ENCODE results near the gene NEK8. TPM values are rescaled to one million over a fixed set of nuclear protein-coding genes. Genes with fewer than 3 reads are reported as not detected.

Gene NEK8
- total and polyA plus RNA-seq, 7 donors, result 0.21 to 1.5 (median 0.80) TPM

DNA sequence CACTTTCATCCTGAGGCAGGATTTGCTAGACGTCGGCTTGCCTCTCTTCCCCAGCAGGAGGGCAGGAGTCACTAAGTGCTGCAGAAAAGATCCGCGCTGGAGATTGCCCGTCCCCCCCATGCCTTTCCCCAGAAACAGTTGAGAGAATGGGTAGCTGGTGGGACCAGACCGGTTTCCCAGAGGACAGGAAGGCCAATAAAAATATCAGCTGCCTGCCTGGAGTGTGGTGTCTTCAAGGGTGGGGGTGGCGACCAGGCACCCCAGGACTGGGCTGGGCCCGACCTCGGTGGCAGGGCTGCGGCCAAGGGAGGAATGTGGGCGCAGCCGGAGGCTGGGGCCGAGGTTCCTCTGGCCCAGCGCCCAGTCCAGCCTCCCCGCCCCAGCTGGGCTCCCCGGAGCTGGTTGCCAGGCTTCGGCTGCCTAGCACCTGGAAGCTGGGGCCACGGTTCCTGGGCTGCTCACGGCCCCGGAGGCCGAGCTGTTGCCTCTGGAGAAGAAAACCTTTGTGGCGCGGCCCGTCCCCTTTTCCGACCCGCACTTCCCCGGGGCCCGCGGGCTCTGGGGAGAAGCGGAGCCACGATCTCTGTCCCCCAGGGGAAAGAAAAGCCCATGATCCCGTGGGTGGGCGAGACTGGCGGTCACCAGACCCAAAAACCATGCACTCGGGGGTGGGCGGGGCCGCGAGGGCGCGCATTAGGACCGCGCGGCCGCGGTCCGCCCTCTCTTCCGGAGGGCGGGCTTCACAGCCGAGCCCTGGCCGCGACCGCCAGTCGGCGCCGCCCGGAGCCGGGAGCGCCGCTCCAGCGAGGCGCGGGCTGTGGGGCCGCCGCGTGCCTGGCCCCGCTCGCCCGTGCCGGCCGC, 14.9 kb downstream of the NEK8 start, which contains the start of gene TRAF4:
TRAF4 (plus strand) TSS at position 769 of the 861 bp plus-strand sequence. CDS start 102 bp downstream, outside the sequence.
- intact Hi-C loops (cut with DNase I), result loop anchor here in 1 of 2 donors (2.0 kb wide), 1 partner anchor 15 kb away; the partner anchor contains the start of gene NEK8
- H3K9me3 ChIP-seq, result no peaks in the 10 kb centered on the region
- peak; percentile 82 to 84 for DNase-seq
- peaks cover 28% of the 10 kb centered on the region for H3K4me1 ChIP-seq
- TF ChIP-seq, protein P1, sequence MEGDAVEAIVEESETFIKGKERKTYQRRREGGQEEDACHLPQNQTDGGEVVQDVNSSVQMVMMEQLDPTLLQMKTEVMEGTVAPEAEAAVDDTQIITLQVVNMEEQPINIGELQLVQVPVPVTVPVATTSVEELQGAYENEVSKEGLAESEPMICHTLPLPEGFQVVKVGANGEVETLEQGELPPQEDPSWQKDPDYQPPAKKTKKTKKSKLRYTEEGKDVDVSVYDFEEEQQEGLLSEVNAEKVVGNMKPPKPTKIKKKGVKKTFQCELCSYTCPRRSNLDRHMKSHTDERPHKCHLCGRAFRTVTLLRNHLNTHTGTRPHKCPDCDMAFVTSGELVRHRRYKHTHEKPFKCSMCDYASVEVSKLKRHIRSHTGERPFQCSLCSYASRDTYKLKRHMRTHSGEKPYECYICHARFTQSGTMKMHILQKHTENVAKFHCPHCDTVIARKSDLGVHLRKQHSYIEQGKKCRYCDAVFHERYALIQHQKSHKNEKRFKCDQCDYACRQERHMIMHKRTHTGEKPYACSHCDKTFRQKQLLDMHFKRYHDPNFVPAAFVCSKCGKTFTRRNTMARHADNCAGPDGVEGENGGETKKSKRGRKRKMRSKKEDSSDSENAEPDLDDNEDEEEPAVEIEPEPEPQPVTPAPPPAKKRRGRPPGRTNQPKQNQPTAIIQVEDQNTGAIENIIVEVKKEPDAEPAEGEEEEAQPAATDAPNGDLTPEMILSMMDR (IDR thresholded peaks at IDR 0.05), result peak; percentile 31
- WGBS, 3 donors, result 1 to 3% (median 1%) methylated on average over 35 to 70 of the region's 70 CpGs
- H3K36me3 ChIP-seq (ENCODE audit: insufficient read depth in 1 of 2, low read depth in 1 of 2), result peaks cover 0 to 8% of the 10 kb centered on the region in 2 donors
- H3K27ac ChIP-seq, result peak within 1 kb of the TSS; percentile 78
- peak; percentile 86 to 91 (median 88) for ATAC-seq
- peak within 1 kb of the TSS; percentile 79 for H3K4me3 ChIP-seq
- H3K27me3 ChIP-seq (ENCODE audit: insufficient read depth in 3 of 3, low read length in 2 of 3), result no peaks in the 10 kb centered on the region

DNA sequence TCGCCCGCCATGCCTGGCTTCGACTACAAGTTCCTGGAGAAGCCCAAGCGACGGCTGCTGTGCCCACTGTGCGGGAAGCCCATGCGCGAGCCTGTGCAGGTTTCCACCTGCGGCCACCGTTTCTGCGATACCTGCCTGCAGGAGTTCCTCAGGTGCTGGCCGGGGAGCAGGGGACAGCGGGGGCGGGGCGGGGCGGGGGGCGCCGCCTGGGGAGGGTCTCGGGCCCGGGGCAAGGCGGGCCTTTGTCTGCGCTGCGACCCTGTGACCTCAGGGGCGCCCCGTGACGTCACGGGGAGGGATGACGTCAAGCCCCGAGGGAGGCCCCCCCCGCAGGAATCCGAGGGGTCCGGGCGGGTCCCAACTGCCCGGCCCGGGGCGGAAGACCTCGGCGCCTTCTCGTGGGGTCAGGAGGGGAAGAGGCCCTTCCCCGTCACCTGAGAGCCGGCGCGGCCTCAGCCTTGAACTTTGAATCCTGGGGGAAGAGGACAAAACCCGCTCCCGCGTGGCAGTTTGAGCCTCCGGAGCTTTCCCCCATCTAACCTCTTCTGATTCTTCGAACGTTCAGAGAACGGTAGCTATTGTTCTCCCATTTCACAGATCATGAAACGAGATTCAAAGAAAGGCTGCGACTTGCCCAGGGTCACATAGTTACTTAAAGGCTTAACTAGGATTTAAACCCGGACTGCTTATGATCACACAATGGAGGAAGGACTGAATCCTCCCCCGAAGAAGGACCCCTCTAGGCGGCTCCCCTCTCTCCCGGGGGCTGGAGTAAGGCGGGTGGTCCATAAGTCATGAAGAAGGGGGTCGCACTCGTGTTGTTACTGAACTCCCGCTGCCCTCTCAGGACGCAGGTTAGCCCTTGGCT, 15.8 kb downstream of the NEK8 start:
- Histone ChIP-seq H3K27ac (peak overlapping the region; percentile 78), H3K36me3 (ENCODE audit: insufficient read depth in 1 of 2, low read depth in 1 of 2) (peaks cover 0 to 16% of the 10 kb centered on the region in 2 donors), H3K27me3 (ENCODE audit: insufficient read depth in 3 of 3, low read length in 2 of 3) (no peaks in the 10 kb centered on the region), H3K4me1 (peaks cover 28% of the 10 kb centered on the region), H3K9me3 (no peaks in the 10 kb centered on the region), H3K4me3 (peak overlapping the region; percentile 79)
- DNase-seq (peak; percentile 47 to 70), ATAC-seq (peak in 1 of 4 donors; percentile 8)
- 3 to 7% (median 6%) methylated on average over 32 to 61 of the region's 61 CpGs for WGBS, 3 donors
- intact Hi-C loops (cut with DNase I), result no loop called here
- TF ChIP-seq, protein P1 (IDR thresholded peaks at IDR 0.05), result no peak

DNA sequence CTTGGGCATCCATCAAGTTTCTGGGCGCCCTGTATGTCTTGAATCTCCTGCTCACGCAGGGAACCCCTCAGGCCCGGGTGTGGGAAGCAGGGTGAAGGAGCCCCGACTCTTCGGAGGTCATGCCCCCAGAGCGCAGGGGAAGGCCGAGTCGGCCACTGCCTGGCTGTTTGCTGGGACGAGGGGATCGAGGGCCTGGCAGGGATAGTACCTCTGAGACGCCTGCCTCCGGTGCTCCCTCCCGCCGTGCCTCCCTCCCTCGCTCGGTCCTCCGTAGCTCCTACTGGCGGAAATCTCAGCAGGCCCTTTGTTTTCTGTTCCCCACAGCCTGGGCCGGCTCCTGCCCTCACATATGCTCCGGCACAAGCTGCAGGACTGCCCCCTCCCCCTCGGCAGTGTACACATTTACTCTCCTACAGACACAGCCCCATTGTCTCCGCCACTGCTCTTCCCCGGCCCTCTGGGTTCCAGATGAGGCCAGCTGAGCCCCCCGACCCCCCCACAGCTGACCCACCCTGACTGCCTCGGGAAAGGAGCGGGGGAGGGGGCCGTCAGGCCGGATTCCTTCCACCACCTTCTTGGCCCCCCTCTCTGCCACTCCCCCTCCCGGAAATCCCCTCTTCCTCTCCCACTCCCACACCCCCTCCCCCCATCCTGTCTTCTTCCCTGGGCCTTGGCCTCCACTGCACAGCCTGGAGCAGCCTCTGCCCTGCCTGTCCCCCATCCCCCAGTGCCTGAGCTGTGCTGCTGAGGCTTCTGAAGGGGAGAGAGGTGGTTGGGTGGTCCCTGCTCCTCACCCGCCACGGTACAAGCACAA, 16.6 kb downstream of the NEK8 start:
- no peak for ATAC-seq
- Histone ChIP-seq H3K27me3 (ENCODE audit: insufficient read depth in 3 of 3, low read length in 2 of 3) (no peaks in the 10 kb centered on the region), H3K4me3 (peak overlapping the region; percentile 79), H3K9me3 (no peaks in the 10 kb centered on the region), H3K4me1 (peaks cover 28% of the 10 kb centered on the region), H3K27ac (peak overlapping the region; percentile 78), H3K36me3 (ENCODE audit: insufficient read depth in 1 of 2, low read depth in 1 of 2) (peaks cover 0 to 21% of the 10 kb centered on the region in 2 donors)
- WGBS, 3 donors, result 18 to 26% (median 21%) methylated on average over 23 to 31 of the region's 31 CpGs
- TF ChIP-seq, protein P1 (IDR thresholded peaks at IDR 0.05), result no peak
- intact Hi-C loops (cut with DNase I), result no loop called here
- peak in 1 of 2 donors; percentile 60 for DNase-seq

DNA sequence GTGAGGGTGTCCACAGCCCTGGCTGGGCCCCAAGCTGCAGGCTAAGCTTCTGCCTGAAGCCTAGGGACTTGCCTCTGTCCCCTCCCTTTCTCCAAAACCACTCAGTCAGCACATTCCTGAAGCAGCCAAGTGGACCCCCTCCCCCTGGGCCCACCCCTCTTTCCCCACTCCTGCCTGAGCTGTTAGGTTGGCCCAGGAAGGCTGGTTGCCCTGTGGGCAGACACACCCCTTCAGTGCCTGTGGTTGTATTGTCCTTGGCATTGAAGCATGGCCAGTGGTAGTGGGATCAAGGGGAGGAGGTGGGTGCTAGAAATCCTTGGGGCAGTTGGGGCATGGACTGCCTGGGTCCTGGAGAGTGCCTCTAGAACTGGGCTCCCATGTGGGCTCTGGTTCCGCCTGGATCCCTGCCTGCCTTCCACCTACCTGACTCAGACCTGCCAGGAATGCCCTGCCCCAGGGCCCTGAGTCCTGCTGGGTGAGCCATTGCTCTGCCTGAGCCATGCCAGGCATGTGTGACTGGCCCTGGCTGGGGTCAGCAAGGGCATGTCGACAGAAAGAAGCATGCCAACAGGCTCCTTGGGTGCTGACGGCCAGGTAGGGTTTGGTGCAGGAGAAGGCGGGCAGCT, 17.3 kb downstream of the NEK8 start:
- ATAC-seq (peak in 1 of 4 donors; percentile 16), DNase-seq (peak in 1 of 2 donors; percentile 53)
- Histone ChIP-seq H3K9me3 (no peaks in the 10 kb centered on the region), H3K27me3 (ENCODE audit: insufficient read depth in 3 of 3, low read length in 2 of 3) (no peaks in the 10 kb centered on the region), H3K36me3 (ENCODE audit: insufficient read depth in 1 of 2, low read depth in 1 of 2) (peaks cover 0 to 21% of the 10 kb centered on the region in 2 donors), H3K27ac (no peak overlapping the region), H3K4me3 (peak overlapping the region; percentile 22), H3K4me1 (peaks cover 28% of the 10 kb centered on the region)
- TF ChIP-seq, protein P1 (IDR thresholded peaks at IDR 0.05), result no peak
- WGBS, 3 donors, result 66 to 77% (median 70%) methylated on average over 4 of the region's 4 CpGs
- intact Hi-C loops (cut with DNase I), result no loop called here

Measured in psoas muscle (tissue), 8 donors.